VCaP (cell line): ENCODE data around the gene MIA2.
A peak's percentile ranks its signal among the peaks of the same experiment; 100 is the strongest.

ENCODE experiments used
- H3K27ac ChIP-seq: fragments of 450-650 bp; 2 replicates; pipeline ENCODE4 v1.5.1; 2017
- CTCF ChIP-seq: fragments of 450-650 bp; conservative IDR thresholded peaks from 2 replicates; pipeline ENCODE4 v1.5.1; 2017; ENCODE audit warnings: mild to moderate bottlenecking, moderate library complexity

The MIA2 gene

GRCh38 chr14:39422243-39422642, 188.5 kb downstream of the MIA2 start:
- no peak for TF ChIP-seq CTCF
- H3K27ac ChIP-seq, result no peak overlapping the region

GRCh38 chr14:39423793-39424192, 190.1 kb downstream of the MIA2 start:
- H3K27ac ChIP-seq, result no peak overlapping the region
- no peak for TF ChIP-seq CTCF

GRCh38 chr14:39425947-39426346, 192.2 kb downstream of the MIA2 start:
- H3K27ac ChIP-seq, result no peak overlapping the region
- TF ChIP-seq CTCF, result no peak

- peak; percentile 64 for TF ChIP-seq CTCF
- no peak overlapping the region for H3K27ac ChIP-seq
Measured at GRCh38 chr14:39426605-39427004, 192.9 kb downstream of the MIA2 start.

GRCh38 chr14:39428118-39428517, 194.4 kb downstream of the MIA2 start:
- H3K27ac ChIP-seq, result no peak overlapping the region
- no peak for TF ChIP-seq CTCF

GRCh38 chr14:39430762-39431415, 197.2 kb downstream of the MIA2 start:
- no peak for TF ChIP-seq CTCF
- H3K27ac ChIP-seq, result peak overlapping the region; percentile 96

GRCh38 chr14:39431416-39432178, 197.9 kb downstream of the MIA2 start:
- TF ChIP-seq CTCF, result no peak
- peak overlapping the region; percentile 96 for H3K27ac ChIP-seq
